ENCODE data around the gene S100PBP.

DNA sequence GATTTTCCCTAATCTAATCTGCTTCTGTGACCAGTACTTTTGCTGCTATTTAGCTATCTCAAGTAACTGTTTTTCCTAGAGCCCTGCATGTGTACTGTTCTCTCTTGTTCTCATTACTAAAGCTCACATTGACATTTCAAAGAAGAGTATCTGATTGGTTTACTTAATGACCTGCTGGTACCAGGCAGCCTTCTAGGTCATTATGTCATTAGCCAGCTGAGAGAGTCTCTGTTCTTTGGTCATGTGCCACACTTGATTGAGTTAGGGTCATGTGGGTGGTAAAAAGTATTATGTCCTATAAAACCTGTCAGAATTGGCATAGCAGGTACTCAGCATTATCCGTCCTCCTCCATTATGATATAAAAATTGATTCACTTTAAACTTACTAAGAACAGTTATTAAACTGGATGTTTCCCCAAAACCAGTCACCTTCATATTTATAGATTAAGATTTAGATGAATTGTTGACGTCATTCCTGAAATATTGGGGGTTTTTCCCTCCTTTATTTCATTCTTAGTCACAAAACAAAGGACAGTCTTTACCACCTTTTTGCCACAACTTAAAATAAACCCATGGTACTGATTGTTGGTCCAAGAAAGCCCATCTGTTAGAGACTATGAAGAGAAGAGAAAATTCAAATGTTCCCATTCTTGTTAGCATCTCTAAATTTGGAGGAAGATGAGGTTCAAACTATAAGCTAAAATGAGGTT lies 31.1 kb downstream of the S100PBP start:
- TF ChIP-seq, protein P1, sequence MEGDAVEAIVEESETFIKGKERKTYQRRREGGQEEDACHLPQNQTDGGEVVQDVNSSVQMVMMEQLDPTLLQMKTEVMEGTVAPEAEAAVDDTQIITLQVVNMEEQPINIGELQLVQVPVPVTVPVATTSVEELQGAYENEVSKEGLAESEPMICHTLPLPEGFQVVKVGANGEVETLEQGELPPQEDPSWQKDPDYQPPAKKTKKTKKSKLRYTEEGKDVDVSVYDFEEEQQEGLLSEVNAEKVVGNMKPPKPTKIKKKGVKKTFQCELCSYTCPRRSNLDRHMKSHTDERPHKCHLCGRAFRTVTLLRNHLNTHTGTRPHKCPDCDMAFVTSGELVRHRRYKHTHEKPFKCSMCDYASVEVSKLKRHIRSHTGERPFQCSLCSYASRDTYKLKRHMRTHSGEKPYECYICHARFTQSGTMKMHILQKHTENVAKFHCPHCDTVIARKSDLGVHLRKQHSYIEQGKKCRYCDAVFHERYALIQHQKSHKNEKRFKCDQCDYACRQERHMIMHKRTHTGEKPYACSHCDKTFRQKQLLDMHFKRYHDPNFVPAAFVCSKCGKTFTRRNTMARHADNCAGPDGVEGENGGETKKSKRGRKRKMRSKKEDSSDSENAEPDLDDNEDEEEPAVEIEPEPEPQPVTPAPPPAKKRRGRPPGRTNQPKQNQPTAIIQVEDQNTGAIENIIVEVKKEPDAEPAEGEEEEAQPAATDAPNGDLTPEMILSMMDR (IDR thresholded peaks at IDR 0.05) = no peak
- no peak for TF ChIP-seq POLR2A (IDR thresholded peaks at IDR 0.05)

Data from Peyer's patch (tissue), 4 donors.